Measurements from ENCODE around the gene AUTS2. TPM values are rescaled to one million over a fixed set of nuclear protein-coding genes. Genes with fewer than 3 reads are reported as not detected.
A peak's percentile ranks its signal among the peaks of the same experiment; 100 is the strongest.

Gene AUTS2
- total and polyA plus RNA-seq, 11 donors = 3.4 to 14.0 (median 7.3) TPM

- TF ChIP-seq POLR2A (IDR thresholded peaks at IDR 0.05) (no peak), CTCF (IDR thresholded peaks at IDR 0.05) (no peak)
- intact Hi-C loops (cut with DNase I) = no loop called here
- Histone ChIP-seq H3K4me1 (peaks cover 0 to 17% (median 9%) of the 10 kb centered on the region in 12 donors), H3K36me3 (no peaks in the 10 kb centered on the region), H3K9me3 (no peaks in the 10 kb centered on the region), H3K4me3 (peak overlapping the region in 1 of 12 donors; percentile 22), H3K27me3 (no peaks in the 10 kb centered on the region), H3K27ac (no peak overlapping the region)
- 26 to 36% (median 27%) methylated on average over 9 of the region's 9 CpGs for WGBS, 4 donors
- DNase-seq (no peak), ATAC-seq (peak in 1 of 4 donors; percentile 26)
Observed at GRCh38 chr7:70006261-70006920, 408.1 kb downstream of the AUTS2 start.

GRCh38 chr7:70008466-70008865, 410.2 kb downstream of the AUTS2 start:
- Histone ChIP-seq H3K9me3 (no peaks in the 10 kb centered on the region), H3K36me3 (no peaks in the 10 kb centered on the region), H3K27me3 (no peaks in the 10 kb centered on the region), H3K27ac (no peak overlapping the region), H3K4me3 (no peak overlapping the region), H3K4me1 (peaks cover 0 to 20% (median 9%) of the 10 kb centered on the region in 12 donors)
- no peak for TF ChIP-seq CTCF (IDR thresholded peaks at IDR 0.05)
- no peak for TF ChIP-seq POLR2A (IDR thresholded peaks at IDR 0.05)
- ATAC-seq (no peak), DNase-seq (no peak)
- WGBS, 4 donors = 95 to 98% (median 96%) methylated on average over 4 of the region's 4 CpGs
- intact Hi-C loops (cut with DNase I) = no loop called here

GRCh38 chr7:70014472-70015177, 416.4 kb downstream of the AUTS2 start:
- no peak for TF ChIP-seq CTCF (IDR thresholded peaks at IDR 0.05)
- no peak for TF ChIP-seq POLR2A (IDR thresholded peaks at IDR 0.05)
- no peaks in the 10 kb centered on the region for H3K36me3 ChIP-seq
- H3K4me1 ChIP-seq = peaks cover 0 to 29% (median 2%) of the 10 kb centered on the region in 12 donors
- DNase-seq (no peak), ATAC-seq (no peak)
- intact Hi-C loops (cut with DNase I) = no loop called here
- H3K9me3 ChIP-seq = no peaks in the 10 kb centered on the region
- 65 to 71% (median 69%) methylated on average over 3 of the region's 3 CpGs for WGBS, 4 donors
- no peak overlapping the region for H3K27ac ChIP-seq
- no peak overlapping the region for H3K4me3 ChIP-seq
- H3K27me3 ChIP-seq = no peaks in the 10 kb centered on the region

GRCh38 chr7:70015353-70015752, 417.1 kb downstream of the AUTS2 start:
- H3K9me3 ChIP-seq = no peaks in the 10 kb centered on the region
- H3K27ac ChIP-seq = no peak overlapping the region
- H3K4me3 ChIP-seq = no peak overlapping the region
- intact Hi-C loops (cut with DNase I) = no loop called here
- H3K27me3 ChIP-seq = no peaks in the 10 kb centered on the region
- H3K4me1 ChIP-seq = peaks cover 0 to 29% (median 2%) of the 10 kb centered on the region in 12 donors
- ATAC-seq (no peak), DNase-seq (no peak)
- no peaks in the 10 kb centered on the region for H3K36me3 ChIP-seq
- TF ChIP-seq POLR2A (IDR thresholded peaks at IDR 0.05) (no peak), CTCF (IDR thresholded peaks at IDR 0.05) (no peak)
- 80 to 85% (median 83%) methylated on average over 1 of the region's 1 CpG for WGBS, 4 donors
